Measurements from ENCODE around the gene MINPP1.
A peak's percentile ranks its signal among the peaks of the same experiment; 100 is the strongest.
"Not testable (repeated sequence)": the region's sequence is repeated elsewhere in the genome, so short reads cannot be mapped to it uniquely, and the experiment has no call there.

Gene MINPP1

DNA sequence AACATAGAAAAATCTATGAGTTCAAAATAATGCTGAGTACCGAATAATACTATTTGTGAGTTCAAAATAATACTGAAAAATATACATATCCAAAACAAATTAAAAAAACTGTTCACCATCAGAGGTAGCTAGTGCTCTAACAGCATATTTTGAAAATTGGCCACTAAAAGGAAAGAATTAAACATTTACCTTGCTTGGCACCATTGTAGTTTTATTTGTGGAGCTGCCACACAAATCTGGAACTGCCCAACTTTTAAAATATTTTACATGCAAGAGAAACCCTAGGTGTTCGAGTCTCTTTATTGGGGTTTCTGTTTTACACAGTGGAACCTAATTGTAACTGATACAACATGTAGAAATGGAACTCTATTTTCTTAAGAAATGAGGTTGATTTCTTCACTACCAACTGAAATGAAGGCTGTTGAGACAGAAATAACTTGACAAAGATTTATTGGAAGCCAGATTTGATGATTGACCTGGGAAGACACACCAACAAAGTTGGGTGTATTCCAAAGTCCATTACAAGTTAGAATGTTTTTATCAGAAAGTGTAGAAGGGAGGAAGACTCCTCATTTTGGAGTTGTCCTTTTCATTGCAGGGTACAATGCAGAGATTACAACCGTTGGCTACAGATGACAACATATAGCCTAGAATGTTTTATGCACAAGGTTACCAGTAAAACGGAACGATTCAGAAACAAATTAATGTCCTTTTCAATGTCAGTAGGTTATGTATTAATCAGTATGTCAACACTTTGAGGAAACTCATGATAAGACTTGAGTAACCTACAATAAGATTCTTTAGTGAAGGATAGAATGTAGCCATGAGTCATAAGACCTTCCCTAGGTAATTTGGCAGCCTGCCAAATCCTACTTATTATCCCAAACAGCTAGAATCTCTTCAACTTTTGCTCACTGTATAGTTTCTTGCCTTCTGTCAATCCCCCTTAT lies 81.1 kb downstream of the MINPP1 start:
- Histone ChIP-seq H3K27me3 (replicated peaks) (no peaks in the 10 kb centered on the region), H3K27ac (no peak overlapping the region), H3K36me3 (replicated peaks) (no peaks in the 10 kb centered on the region), H3K4me3 (ENCODE audit: low read depth, low read length) (no peak overlapping the region)
- TF ChIP-seq, protein P1, sequence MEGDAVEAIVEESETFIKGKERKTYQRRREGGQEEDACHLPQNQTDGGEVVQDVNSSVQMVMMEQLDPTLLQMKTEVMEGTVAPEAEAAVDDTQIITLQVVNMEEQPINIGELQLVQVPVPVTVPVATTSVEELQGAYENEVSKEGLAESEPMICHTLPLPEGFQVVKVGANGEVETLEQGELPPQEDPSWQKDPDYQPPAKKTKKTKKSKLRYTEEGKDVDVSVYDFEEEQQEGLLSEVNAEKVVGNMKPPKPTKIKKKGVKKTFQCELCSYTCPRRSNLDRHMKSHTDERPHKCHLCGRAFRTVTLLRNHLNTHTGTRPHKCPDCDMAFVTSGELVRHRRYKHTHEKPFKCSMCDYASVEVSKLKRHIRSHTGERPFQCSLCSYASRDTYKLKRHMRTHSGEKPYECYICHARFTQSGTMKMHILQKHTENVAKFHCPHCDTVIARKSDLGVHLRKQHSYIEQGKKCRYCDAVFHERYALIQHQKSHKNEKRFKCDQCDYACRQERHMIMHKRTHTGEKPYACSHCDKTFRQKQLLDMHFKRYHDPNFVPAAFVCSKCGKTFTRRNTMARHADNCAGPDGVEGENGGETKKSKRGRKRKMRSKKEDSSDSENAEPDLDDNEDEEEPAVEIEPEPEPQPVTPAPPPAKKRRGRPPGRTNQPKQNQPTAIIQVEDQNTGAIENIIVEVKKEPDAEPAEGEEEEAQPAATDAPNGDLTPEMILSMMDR (IDR thresholded peaks at IDR 0.05; ENCODE audit: low read depth, low read length, missing control alignments), result no peak
- in situ Hi-C loops (cut with HindIII; ENCODE audit: low pct_ligation_motif_present, low sequenced_read_pairs), result no loop called here
- DNase-seq, result peak; percentile 36

DNA sequence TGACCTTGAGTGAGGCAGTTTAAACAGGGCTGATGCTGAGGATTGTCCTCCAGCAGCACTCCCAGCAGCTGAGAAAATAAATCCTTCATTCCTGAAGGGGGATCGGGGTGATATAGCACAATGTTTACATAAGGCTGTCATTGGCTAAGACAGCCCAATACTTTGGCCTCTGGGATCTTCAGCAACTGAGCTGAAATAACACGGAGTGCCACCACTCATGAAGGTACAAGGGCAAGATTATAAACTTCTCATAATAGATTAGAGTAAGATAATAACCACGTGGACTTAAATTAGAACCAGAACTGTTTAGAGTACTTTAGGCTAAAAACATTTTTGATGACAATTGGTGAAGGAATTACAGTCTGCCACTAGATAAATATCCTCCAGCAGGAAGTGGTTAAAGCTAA lies 85.0 kb downstream of the MINPP1 start:
- Histone ChIP-seq H3K4me3 (ENCODE audit: low read depth, low read length) (no peak overlapping the region), H3K27me3 (replicated peaks) (no peaks in the 10 kb centered on the region), H3K27ac (no peak overlapping the region), H3K36me3 (replicated peaks) (no peaks in the 10 kb centered on the region)
- TF ChIP-seq, protein P1 (IDR thresholded peaks at IDR 0.05; ENCODE audit: low read depth, low read length, missing control alignments), result no peak
- DNase-seq, result peak; percentile 42
- in situ Hi-C loops (cut with HindIII; ENCODE audit: low pct_ligation_motif_present, low sequenced_read_pairs), result no loop called here

DNA sequence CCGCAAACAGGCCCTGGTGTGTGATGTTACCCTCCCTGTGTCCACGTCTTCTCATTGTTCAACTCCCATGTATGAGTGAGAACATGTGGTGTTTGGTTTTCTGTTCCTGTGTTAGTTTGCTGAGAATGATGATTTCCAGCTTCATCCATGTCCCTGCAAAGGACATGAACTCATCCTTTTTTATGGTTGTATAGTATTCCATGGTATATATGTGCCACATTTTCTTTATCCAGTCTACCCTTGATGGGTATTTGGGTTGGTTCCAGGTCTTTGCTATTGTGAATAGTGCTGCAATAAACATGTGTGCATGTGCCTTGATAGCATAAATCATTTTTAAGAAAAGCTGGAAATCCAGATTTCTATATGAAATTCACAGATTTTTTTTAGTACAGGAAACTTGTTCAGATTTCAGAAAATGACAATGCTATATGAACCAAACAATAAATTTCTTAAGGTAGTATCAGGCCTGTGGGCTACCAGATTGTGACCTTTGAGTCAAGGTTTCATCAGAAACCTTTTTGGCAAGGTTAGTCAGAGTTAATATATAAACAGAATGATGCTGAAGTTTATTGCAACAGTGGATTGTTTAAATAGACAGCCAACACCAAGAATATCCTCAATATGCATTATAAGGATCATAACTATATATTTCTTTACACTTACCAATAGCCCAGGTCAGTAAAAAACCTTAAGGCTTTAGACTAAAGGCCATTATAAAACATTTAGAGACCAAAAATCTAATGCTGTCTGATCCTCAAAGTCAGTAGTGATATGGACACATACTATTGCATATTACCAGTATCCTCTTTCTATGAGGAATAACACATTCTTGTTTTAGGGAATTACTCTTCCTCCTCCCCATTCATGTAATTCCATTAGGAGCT lies 86.3 kb downstream of the MINPP1 start:
- TF ChIP-seq, protein P1 (IDR thresholded peaks at IDR 0.05; ENCODE audit: low read depth, low read length, missing control alignments), result no peak
- Histone ChIP-seq H3K36me3 (replicated peaks) (no peaks in the 10 kb centered on the region), H3K4me3 (ENCODE audit: low read depth, low read length) (no peak overlapping the region), H3K27ac (no peak overlapping the region), H3K27me3 (replicated peaks) (no peaks in the 10 kb centered on the region)
- in situ Hi-C loops (cut with HindIII; ENCODE audit: low pct_ligation_motif_present, low sequenced_read_pairs), result no loop called here
- no peak for DNase-seq

DNA sequence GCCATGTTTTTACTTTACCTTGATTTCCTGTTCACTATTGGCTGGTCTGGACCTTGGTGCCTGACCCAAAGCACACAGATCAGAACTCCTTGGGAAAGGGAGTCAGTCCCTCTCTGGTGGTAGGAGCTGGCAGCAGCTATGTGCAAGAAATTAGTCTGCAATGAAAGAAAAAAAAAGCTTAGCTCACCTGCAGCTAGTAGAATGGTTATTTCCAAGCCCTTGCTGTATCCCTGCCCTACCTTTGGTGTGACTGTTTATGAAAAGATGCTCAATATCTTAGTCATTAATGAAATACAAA lies 86.8 kb downstream of the MINPP1 start:
- in situ Hi-C loops (cut with HindIII; ENCODE audit: low pct_ligation_motif_present, low sequenced_read_pairs), result no loop called here
- Histone ChIP-seq H3K27me3 (replicated peaks) (no peaks in the 10 kb centered on the region), H3K36me3 (replicated peaks) (no peaks in the 10 kb centered on the region), H3K27ac (no peak overlapping the region), H3K4me3 (ENCODE audit: low read depth, low read length) (no peak overlapping the region)
- no peak for DNase-seq
- TF ChIP-seq, protein P1 (IDR thresholded peaks at IDR 0.05; ENCODE audit: low read depth, low read length, missing control alignments), result no peak

DNA sequence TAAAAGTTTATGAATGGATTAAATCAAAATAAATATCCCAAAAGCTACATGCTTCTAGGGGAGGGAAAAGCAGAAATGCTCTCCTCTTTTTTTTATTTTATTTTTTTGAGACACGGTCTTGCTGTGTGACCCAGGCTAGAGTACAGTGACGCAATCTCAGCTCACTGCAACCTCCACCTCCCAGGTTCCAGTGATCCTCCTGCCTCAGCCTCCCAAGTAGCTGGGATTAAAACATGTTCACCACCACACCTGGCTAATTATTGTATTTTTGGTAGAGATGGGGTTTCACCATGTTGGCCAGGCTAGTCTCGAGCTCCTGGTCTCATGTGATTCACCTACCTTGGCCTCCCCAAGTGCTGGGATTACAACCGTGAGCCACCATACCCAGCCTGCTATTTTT lies 88.2 kb downstream of the MINPP1 start:
- DNase-seq; in situ Hi-C loops (cut with HindIII; ENCODE audit: low pct_ligation_motif_present, low sequenced_read_pairs); H3K36me3 ChIP-seq (replicated peaks); H3K27ac ChIP-seq; H3K27me3 ChIP-seq (replicated peaks); H3K4me3 ChIP-seq (ENCODE audit: low read depth, low read length): not testable (repeated sequence)

DNA sequence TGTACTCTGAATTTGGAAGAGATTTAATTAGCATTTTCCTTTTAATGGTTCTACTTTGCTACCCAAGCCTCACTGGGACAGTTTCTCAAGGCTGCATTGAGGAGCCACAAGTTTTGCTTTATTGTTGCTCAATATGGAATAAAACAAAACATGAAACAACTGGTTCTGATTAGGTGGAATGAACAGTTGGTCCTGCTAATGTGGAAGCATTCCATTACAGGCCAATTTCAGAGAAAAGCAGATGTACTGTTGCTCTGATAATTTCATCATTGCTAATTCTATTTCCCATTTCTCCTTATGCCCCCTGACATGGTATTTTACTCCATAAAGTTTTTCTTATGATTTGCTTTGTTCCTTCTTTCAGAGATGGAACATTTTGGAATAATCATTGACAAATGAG lies 89.0 kb downstream of the MINPP1 start:
- TF ChIP-seq, protein P1 (IDR thresholded peaks at IDR 0.05; ENCODE audit: low read depth, low read length, missing control alignments), result no peak
- in situ Hi-C loops (cut with HindIII; ENCODE audit: low pct_ligation_motif_present, low sequenced_read_pairs), result no loop called here
- no peaks in the 10 kb centered on the region for H3K27me3 ChIP-seq (replicated peaks)
- H3K4me3 ChIP-seq (ENCODE audit: low read depth, low read length), result no peak overlapping the region
- DNase-seq, result no peak
- H3K27ac ChIP-seq, result no peak overlapping the region
- H3K36me3 ChIP-seq (replicated peaks), result no peaks in the 10 kb centered on the region
